CMK (cell line): ENCODE data around the gene DHDH.
"Not testable (repeated sequence)": the region's sequence is repeated elsewhere in the genome, so short reads cannot be mapped to it uniquely, and the experiment has no call there.

Source experiments
- DNase-seq: peaks from one replicate; pipeline ENCODE4 v3.0.0-alpha.2; 2010; ENCODE audit warnings: low read depth

The DHDH gene

DNA sequence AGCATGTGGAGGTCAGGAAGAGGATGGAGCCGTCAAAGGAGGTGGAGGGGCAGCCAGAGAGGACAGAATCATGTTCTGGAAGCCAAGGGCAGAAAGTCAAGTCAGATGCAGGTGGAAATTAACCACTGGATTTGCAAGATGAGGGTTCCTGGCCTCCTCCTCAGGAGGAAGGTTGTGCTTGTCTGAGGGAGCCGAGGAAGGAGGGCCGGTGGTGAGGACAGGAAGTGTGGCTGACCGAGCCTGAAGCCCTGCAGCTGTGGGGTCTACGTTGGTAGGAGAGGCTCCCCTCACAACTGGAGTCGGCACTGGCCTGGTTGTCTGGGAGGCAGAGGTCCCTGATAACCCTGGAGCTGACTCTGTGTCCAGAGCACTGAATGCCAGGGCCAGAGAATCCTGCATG lies 15.4 kb upstream of the DHDH start:
- no peak for DNase-seq

DNA sequence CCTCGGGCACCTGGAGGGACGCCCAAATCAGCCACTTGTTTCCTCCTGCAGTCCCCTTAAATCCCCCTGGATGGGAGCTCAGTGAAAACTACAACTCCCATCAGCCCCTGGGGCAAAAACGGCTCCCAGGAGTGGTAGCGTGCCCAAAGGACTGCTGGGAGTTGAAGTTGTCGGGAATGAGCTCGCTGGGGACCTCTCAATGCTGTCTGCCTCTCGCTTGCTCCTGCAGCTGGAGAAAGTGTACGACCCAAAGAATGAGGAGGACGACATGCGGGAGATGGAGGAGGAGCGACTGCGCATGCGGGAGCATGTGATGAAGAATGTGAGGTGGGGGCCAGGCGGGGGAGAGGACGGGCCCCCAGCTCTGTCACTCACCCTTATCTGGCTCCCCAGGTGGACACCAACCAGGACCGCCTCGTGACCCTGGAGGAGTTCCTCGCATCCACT lies 14.7 kb upstream of the DHDH start:
- DNase-seq = no peak

DNA sequence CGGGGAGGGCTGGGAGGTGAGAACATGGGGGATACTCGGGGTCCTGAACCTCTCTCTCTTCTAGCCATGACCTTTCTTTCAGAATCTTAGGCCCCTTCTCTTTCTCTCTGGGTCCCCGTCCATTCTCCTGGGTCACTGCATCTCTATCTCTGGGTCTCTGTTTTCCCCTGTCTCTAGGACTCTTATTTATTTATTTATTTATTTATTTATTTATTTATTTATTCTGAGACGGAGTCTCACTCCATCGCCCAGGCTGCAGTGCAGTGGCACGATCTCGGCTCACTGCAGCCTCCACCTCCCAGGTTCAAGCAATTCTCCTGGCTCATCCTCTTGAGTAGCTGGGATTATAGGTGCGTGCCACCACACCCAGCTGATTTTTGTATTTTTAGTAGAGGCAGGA lies 14.2 kb upstream of the DHDH start:
- not testable (repeated sequence) for DNase-seq

DNA sequence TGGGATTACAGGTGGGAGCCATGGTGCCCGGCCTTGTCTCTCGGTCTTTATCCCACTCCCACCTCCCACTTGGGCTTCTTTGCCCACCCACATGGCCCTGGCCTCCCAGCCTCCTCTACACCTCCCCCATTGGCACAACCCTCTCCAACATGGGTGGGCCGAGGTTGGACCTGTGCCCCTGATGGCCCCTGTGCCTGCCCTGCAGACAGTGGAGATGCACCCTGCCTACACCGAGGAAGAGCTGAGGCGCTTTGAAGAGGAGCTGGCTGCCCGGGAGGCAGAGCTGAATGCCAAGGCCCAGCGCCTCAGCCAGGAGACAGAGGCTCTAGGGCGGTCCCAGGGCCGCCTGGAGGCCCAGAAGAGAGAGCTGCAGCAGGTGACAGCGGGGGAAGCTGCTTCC lies 12.6 kb upstream of the DHDH start:
- no peak for DNase-seq

DNA sequence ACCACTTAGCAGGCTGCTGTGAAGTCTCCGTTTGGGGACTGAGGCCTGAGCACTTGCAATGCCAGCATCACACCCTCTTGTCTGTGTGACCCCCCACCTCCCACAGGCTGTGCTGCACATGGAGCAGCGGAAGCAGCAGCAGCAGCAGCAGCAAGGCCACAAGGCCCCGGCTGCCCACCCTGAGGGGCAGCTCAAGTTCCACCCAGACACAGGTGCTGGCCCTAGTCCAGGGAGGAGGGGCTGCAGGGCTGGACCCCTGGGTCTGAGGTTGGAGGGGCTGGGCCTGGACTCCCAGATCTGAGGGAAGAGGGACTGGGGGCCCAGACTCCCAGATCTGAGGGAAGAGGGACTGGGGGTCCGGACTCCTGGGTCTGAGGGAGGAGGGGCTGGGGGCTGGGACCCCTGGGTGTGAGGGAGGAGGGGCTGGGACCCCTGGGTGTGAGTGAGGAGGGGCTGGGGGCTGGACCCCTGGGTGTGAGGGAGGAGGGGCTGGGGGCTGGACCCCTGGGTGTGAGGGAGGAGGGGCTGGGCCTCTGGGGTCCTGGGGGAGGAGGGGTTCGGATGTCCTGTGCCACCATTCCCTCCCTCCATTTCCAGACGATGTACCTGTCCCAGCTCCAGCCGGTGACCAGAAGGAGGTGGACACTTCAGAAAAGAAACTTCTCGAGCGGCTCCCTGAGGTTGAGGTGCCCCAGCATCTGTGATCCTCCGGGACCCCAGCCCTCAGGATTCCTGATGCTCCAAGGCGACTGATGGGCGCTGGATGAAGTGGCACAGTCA lies 11.6 kb upstream of the DHDH start:
- no peak for DNase-seq

DNA sequence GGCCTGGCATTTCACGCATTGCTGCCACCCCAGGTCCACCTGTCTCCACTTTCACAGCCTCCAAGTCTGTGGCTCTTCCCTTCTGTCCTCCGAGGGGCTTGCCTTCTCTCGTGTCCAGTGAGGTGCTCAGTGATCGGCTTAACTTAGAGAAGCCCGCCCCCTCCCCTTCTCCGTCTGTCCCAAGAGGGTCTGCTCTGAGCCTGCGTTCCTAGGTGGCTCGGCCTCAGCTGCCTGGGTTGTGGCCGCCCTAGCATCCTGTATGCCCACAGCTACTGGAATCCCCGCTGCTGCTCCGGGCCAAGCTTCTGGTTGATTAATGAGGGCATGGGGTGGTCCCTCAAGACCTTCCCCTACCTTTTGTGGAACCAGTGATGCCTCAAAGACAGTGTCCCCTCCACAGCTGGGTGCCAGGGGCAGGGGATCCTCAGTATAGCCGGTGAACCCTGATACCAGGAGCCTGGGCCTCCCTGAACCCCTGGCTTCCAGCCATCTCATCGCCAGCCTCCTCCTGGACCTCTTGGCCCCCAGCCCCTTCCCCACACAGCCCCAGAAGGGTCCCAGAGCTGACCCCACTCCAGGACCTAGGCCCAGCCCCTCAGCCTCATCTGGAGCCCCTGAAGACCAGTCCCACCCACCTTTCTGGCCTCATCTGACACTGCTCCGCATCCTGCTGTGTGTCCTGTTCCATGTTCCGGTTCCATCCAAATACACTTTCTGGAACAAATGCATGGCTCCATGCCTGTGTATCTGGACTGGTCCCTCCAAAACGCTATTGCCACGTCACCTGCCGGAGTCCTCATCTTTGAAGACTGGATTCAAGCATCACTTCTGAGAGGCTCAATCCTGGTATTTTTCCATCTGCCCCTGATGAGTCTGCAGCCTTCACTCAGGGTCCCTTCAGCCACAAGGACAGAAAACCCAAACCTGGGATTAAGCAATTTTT lies 10.7 kb upstream of the DHDH start:
- DNase-seq = no peak

DNA sequence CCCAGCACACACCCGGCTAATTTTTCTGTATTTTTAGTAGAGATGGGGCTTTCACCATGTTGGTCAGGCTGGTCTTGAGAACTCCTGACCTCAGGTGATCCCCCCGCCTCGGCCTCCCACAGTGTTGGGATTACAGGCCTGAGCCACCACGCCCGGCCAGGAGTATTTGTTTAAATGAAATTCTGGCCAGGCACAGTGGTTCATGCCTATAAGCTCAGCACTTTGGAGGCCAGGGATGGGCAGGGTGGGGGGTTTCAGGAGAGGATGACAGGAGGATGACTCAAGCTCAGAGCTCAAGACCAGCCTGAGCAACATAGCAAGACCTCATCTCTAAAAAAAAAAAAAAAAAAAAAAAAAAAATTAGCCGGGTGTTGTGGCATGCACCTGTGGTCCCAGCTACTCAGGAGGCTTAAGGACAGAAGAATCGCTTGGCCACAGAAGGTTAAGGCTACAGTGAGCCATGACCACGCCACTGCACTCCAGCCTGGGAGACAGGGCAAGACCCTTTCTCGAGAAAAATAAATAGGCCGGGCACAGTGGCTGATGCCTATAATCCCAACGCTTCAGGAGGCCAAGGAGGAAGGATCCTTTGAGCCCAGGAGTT lies 8.2 kb upstream of the DHDH start:
- DNase-seq = no peak

DNA sequence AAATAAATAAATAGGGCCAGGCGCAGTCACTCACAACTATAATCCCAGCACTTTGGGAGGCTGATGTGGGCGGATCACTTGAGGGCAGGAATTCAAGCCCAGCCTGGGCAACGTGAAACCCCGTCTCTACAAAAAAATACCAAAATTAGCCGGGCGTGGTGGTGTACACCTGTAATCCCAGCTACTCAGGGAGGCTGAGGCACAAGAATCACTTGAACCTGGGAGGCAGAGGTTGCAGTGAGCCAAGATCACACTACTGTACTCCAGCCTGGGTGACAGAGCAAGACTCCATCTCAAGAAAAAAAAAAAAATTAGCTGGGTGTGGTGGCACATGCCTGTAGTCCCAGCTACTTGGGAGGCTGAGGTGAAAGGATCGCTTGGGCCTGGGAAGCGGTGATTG lies 7.6 kb upstream of the DHDH start:
- DNase-seq = not testable (repeated sequence)

DNA sequence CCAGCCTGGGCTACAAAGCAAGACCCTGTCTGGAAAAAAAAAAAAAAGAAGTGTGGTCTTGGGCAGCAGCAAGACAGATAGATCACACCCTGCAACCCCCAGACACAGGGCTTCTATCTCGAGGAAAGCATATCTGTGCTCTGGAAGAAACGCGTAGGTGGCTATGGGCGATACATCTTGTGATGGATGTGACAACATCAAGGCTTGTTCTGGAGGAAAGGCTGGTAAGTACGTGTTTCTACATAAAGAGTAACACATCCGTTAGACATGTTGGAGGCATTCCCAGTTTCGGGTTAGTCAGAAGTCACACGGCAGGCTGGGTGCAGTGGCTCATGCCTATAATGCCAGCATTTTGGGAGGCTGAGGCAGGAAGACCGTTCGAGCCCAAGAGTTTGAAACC lies 6.6 kb upstream of the DHDH start:
- DNase-seq = no peak

DNA sequence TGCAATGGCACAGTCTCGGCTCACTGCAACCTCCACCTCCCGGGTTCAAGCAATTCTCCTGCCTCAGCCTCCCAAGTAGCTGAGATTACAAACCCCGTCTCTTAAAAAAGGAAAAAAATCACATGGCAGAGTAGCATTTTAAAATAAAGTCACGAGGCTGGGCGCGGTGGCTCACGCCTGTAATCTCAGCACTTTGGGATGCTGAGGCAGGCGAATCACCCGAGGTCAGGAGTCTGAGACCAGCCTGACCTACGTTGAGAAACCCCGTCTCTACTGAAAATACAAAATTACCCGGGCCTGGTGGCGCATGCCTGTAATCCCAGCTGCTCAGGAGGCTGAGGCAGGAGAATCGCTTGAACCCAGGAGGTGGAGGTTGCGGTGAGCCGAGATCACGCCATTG lies 5.8 kb upstream of the DHDH start:
- DNase-seq = not testable (repeated sequence)

DNA sequence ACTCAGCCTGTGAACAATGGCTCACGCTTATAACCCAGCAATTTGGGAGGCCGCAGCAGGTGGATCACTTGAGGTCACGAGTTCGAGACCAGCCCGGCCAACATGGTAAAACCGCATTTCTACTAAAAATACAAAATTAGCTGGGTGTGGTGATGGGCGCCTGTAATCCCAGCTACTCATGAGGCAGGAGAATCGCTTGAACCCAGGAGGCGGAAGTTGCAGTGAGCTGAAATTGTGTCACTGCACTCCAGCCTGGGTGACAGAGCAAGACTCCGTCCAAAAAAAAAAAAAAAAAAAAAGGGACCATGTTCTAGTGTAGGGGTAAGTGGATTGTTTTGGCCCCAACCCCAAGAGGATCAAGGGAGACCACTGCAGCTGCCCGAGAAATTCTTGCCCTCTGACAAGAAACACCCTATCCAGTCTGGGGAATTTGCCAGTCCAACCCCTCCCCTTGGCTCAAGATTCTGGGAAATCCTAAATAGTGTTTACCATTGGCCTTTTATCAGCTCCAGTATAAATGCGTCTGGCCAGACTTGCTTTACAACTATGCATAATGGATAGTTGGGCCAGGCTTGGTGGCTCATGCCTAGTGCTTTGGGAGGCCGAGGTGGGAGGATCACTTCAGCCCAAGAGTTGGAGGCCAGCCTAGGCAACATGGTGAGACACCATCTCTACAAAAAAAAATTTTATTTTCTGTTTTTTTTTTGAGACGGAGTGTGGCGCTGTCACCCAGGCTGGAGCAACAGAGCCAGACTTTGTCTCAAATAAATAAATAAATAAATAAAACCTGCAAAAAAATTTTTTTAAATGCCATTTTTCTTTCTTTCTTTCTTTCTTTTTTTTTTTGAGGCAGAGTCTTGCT lies 5.1 kb upstream of the DHDH start:
- no peak for DNase-seq

DNA sequence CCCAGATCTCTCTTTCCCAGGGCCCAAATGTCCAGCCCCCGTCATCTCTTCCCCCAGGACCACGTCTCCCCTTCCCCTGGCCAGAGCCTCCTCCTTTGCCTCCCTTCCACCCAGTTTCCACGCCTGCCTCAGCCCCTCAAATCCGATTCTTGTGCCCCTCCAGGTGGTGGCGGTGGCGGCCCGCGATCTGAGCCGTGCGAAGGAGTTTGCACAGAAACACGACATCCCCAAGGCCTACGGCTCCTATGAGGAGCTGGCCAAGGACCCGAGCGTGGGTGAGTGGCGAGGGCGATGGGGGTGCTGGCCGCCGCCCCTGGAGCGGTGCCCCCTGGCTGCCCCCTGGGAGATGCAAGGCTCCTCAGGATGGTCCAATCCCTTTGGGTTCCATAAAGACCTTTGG lies 1.3 kb downstream of the DHDH start:
- no peak for DNase-seq

DNA sequence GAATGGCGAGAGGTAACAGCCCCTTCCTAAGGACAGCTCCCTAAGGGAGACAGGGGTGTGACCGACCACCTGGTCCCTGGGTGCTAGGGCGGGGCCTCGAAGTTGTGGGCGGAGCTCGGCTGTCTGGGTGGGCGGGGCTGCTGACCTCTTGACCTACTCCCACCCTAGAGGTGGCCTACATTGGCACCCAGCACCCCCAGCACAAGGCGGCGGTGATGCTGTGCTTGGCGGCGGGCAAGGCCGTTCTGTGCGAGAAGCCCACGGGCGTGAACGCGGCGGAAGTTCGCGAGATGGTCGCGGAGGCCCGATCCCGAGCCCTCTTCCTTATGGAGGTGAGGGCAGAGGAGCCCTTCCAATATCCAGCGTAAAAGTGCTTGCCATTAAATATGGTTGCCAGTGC lies 2.4 kb downstream of the DHDH start:
- no peak for DNase-seq

DNA sequence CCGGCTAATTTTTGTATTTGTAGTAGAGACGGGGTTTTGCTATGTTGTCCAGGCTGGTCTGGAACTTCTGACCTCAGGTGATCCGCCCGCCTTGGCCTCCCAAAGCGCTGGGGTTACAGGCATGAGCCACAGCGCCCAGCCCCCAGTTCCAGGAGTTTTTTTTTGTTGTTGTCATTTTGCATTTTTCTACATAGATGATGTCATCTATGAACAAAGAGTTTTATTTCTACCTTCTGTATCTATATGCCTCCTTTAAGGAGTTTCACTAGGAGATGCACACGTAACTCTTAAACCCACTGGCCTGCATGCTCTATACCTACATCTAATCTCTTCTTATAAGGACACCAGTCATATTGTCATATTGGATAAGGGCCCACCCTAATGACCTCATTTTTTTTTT lies 4.8 kb downstream of the DHDH start:
- no peak for DNase-seq

DNA sequence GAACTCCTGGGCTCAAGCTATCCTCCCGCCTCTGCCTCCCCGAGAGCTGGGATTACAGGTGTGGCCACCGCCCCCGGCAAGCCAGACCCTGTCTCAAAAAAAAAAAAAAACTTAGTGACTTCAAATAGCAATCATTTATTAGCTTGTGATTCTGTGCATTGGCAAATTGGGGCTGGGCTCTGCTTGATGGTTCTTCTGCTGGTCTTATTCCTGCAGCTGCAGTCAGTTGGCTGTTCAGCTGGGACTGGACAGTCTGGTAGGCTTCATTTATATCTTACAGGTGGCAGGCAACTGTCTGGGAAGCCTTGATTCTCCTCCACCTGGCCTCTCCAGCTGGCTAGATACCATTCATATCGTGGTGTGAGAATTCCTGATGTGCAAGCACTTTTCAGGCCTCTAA lies 7.4 kb downstream of the DHDH start:
- DNase-seq = no peak

DNA sequence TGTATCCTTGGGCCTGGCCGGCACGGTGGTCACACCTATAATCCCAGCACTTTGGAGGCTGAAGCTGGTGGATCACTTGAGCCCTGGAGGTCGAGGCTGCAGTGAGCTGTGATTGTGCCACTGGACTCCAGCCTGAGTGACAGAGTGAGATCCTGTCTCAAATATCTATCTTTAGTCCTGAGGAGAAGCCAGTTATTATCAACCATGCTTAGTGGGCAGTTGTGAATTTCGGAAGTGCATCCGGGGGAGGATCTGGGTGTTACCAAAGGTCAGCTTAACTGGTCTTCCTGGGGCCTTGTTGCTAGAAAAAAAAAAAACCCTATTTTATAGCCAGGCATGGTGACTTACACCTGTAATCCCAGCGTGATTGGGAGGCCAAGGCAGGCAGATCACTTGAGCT lies 9.6 kb downstream of the DHDH start:
- no peak for DNase-seq

DNA sequence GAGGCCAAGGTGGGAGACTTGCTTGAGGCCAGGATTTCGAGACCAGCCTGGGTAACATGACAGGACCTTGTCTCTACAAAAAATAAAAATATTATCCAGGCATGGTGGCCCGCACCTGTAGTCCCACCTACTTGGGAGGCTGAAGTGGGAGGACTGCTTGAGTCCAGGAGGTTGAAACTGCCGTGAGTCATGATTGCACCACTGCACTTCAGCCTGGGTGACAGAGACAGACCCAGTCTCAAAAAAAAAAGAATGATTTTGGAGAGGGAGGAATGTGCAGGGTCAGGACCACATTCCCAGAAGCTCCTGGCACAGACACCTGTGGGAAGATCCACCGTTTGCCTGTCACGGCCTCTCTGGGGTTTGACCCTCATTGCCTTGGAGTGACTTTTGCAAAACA lies 11.9 kb downstream of the DHDH start:
- no peak for DNase-seq

DNA sequence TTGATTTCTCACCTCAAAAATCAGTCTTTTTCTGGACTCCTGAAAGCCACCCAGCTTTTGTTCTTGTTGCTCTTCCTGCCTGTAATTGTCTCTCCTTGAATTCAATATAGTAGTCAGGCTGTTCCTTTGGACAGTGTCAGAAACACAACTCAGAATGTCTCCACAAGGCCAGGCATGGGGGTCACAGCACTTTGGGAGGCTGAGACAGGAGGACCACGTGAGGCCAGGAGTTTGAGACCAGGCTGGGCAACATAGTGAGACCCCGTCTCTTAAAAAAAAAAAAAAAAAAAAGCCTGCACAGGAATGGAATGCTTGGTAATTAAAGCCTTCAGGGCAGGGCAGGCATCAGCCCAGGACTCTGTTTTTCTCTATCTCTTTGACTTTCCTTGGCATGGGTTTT lies 12.3 kb downstream of the DHDH start:
- DNase-seq = no peak

DNA sequence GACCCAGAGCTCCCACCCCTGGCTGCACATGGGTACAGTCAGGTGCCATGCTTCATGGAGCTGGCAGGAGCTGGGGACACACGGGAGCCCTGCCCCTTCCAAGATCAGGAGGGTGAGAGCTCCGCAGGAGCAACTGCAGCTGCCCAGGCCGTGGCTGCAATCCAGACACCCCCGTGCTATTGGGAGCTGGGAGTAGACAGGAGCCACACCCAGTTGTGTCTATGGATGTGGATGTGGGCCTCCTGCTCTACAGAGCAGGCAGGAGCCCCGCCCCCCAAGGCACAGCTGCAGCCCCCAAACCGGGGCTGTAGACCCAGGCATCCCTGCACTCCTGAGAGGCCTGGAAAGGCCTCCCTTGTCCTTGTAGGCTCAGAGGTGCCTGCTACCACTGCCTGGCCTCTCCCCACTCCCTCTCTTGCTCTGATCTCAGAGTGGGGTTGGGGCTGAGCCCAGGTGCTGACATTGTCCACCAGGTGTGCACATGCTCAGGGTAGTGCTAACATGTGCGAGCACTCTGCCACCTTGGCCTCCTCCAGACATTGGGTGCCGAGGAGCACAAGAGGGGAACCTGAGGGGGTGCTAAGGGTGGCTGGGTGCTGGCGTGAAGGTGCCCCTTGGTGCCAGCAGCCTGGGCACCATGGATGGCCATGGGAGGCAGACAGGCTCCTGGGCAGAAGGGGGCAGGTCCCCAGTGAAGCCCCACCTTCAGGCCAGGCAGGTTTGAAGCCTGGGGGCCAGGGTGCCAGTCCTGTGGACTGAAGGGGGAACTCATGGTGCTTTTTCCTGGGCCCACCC lies 13.2 kb downstream of the DHDH start:
- DNase-seq = no peak

DNA sequence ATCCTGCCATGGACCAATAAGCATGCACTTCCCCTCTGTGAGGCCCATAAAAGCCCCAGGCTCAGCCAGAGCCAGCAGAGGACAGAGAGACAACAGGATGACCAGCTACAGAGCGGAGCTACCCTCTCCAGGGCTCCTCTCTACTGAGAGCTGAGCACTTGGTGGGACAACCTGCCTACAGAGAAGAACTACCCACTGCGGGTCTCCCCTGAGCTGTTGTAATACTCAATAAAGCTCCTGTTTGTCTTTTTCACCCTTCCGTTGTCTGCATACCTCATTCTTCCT lies 13.7 kb downstream of the DHDH start:
- no peak for DNase-seq

DNA sequence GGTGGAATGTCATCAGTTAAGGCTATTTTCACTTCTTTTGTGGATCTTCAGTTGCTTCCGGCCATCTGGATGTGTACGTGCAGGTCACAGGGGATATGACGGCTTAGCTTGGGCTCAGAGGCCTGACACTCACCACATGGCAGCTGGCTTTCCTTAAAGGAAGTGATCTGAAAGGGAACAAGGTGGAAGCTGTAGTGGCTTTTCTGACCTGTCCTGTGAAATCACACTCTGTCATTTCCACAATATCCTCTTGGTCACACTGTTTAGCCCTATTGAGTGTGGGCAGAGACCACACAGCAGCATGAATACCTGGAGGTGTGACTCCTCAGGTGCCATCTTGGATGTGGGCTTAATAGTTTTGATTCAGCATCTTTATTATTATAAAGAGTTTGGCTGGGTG lies 16.7 kb downstream of the DHDH start:
- DNase-seq = no peak
